ENCODE results near the gene ALG12. TPM values are rescaled to one million over a fixed set of nuclear protein-coding genes. Genes with fewer than 3 reads are reported as not detected.
A peak's percentile ranks its signal among the peaks of the same experiment; 100 is the strongest.

The ALG12 gene
- total and polyA plus RNA-seq, 2 of the 13 experiments (the other 11 are each of a cell fraction or from before 2014, with no cell fraction given), result 7.8 to 15.8 TPM

- Histone ChIP-seq H3K27me3 (ENCODE audit: control insufficient read depth in 1 of 2, insufficient read depth in 2 of 2, low read length in 2 of 2) (no peaks in the 10 kb centered on the region), H2AFZ (ENCODE audit: low read length) (no peak overlapping the region), H3K4me3 (replicated peaks in 1 of 3; ENCODE audit: insufficient read depth in 1 of 3, low read depth in 2 of 3, low read length in 3 of 3) (peak overlapping the region; percentile 37 to 77 (median 56)), H3K4me1 (ENCODE audit: insufficient read depth, low read length) (peaks cover 95% of the 10 kb centered on the region), H3K9me3 (ENCODE audit: low read length) (no peaks in the 10 kb centered on the region), H3K4me2 (ENCODE audit: low read depth, low read length) (peak overlapping the region; percentile 81), H3K79me2 (ENCODE audit: insufficient read depth, low read length) (no peaks in the 10 kb centered on the region), H4K20me1 (ENCODE audit: insufficient read depth, low read length) (no peaks in the 10 kb centered on the region), H3K36me3 (replicated peaks in 1 of 2; ENCODE audit: control insufficient read depth in 1 of 2, insufficient read depth in 2 of 2, low read length in 2 of 2) (no peaks in the 10 kb centered on the region), H3K27ac (ENCODE audit: extremely low read length, insufficient read depth, low read length) (peak overlapping the region; percentile 68), H3K9ac (ENCODE audit: insufficient read depth, low read depth, low read length) (peak overlapping the region; percentile 78)
- FAIRE-seq, result no peak
- no CpG with 5 or more reads among the region's 4 CpGs for WGBS (ENCODE audit: low lambda C conversion rate)
- ATAC-seq, result no peak
- CTCF ChIA-PET (ENCODE audit: low intra/inter-chr PET ratio, low total read pairs), result no interaction called here
- no peak for DNase-seq (ENCODE audit: low spot score)
- POLR2A ChIA-PET, result interaction anchor here (1.0 to 18.6 kb wide), 6 partner anchors 8 to 34 kb away, joined by 3 to 722 read pairs (median 13); partner anchors contain the start of genes ALG12, CRELD2 and PIM3
- no TSS peak for BruUV-seq (replicated peaks)
- intact Hi-C loops (cut with micrococcal nuclease; ENCODE audit: unreplicated experiment), result no loop called here
- in situ Hi-C loops (cut with HindIII; ENCODE audit: extremely low pct_ligation_motif_present, low pct_unique_long_range_greater_than_20kb), result no loop called here
- TF ChIP-seq, protein P1, sequence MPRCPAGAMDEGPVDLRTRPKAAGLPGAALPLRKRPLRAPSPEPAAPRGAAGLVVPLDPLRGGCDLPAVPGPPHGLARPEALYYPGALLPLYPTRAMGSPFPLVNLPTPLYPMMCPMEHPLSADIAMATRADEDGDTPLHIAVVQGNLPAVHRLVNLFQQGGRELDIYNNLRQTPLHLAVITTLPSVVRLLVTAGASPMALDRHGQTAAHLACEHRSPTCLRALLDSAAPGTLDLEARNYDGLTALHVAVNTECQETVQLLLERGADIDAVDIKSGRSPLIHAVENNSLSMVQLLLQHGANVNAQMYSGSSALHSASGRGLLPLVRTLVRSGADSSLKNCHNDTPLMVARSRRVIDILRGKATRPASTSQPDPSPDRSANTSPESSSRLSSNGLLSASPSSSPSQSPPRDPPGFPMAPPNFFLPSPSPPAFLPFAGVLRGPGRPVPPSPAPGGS (CRISPR knock-in tag; IDR thresholded peaks at IDR 0.05), result no peak
- TF ChIP-seq TP53 (CRISPR knock-in tag; conservative IDR thresholded peaks at IDR 0.05), result no peak
- TF ChIP-seq ASH2L (IDR thresholded peaks at IDR 0.05; ENCODE audit: insufficient read length, low read depth, low read length), result no peak
- no peak for TF ChIP-seq ATM (IDR thresholded peaks at IDR 0.05; ENCODE audit: borderline replicate concordance)
- no peak for TF ChIP-seq MZF1 (CRISPR knock-in tag; IDR thresholded peaks at IDR 0.05; ENCODE audit: borderline replicate concordance)
- no peak for TF ChIP-seq CHD2 (IDR thresholded peaks at IDR 0.05; ENCODE audit: low read depth, low read length)
- 0 out of 2 replicates have a peak, but pooled peaks have one; percentile 0 for TF ChIP-seq ZNF253 (CRISPR knock-in tag; IDR thresholded peaks at IDR 0.05; ENCODE audit: borderline replicate concordance)
- TF ChIP-seq ZBTB25 (CRISPR knock-in tag; IDR thresholded peaks at IDR 0.05), result no peak
- TF ChIP-seq MTF2 (CRISPR knock-in tag; IDR thresholded peaks at IDR 0.05; ENCODE audit: borderline replicate concordance), result no peak
- TF ChIP-seq HCFC1 (IDR thresholded peaks at IDR 0.05; ENCODE audit: low read depth, low read length), result no peak
- TF ChIP-seq SIN3B (IDR thresholded peaks at IDR 0.05; ENCODE audit: low read length), result no peak
- TF ChIP-seq FOXK1 (CRISPR knock-in tag; IDR thresholded peaks at IDR 0.05; ENCODE audit: borderline replicate concordance, low read depth), result no peak
- TF ChIP-seq ZNF484 (CRISPR knock-in tag; IDR thresholded peaks at IDR 0.05; ENCODE audit: borderline replicate concordance, low read depth), result no peak
- TF ChIP-seq, protein P2, sequence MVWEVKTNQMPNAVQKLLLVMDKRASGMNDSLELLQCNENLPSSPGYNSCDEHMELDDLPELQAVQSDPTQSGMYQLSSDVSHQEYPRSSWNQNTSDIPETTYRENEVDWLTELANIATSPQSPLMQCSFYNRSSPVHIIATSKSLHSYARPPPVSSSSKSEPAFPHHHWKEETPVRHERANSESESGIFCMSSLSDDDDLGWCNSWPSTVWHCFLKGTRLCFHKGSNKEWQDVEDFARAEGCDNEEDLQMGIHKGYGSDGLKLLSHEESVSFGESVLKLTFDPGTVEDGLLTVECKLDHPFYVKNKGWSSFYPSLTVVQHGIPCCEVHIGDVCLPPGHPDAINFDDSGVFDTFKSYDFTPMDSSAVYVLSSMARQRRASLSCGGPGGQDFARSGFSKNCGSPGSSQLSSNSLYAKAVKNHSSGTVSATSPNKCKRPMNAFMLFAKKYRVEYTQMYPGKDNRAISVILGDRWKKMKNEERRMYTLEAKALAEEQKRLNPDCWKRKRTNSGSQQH (CRISPR knock-in tag; IDR thresholded peaks at IDR 0.05; ENCODE audit: low read depth), result no peak
- TF ChIP-seq POLR2AphosphoS5 (IDR thresholded peaks at IDR 0.05; ENCODE audit: low read depth, low read length), result no peak
- TF ChIP-seq NR0B2 (CRISPR knock-in tag; IDR thresholded peaks at IDR 0.05), result no peak
- TF ChIP-seq ZNF546 (CRISPR knock-in tag; conservative IDR thresholded peaks at IDR 0.05), result 0 out of 2 replicates have a peak, but pooled peaks have one; percentile 51
- TF ChIP-seq ZNF816 (CRISPR knock-in tag; IDR thresholded peaks at IDR 0.05; ENCODE audit: borderline replicate concordance), result no peak
- no peak for TF ChIP-seq ZKSCAN1 (IDR thresholded peaks at IDR 0.05; ENCODE audit: low read length)
- TF ChIP-seq ZNF737 (CRISPR knock-in tag; IDR thresholded peaks at IDR 0.05; ENCODE audit: borderline replicate concordance), result no peak
Observed at GRCh38 chr22:49951678-49951985, 33.4 kb upstream of the ALG12 start.
